GM12891 (cell line): Measurements from ENCODE around the gene TBR1.
A peak's percentile ranks its signal among the peaks of the same experiment; 100 is the strongest.

Experiments
- DNase-seq: peaks from one replicate; pipeline ENCODE4 v3.0.0; 2011; ENCODE audit warnings: low spot score; ENCODE audit not compliant: insufficient read length
- FAIRE-seq: peaks from 2 replicates; lab custom pipeline; 2011; peaks lifted over from hg19 to GRCh38; lab: Jason Lieb, UNC
- PAX5 ChIP-seq: IDR thresholded peaks from 2 replicates; pipeline ENCODE4 v1.6.1; 2011; ENCODE audit warnings: low read length, moderate library complexity, mild to moderate bottlenecking; ENCODE audit not compliant: insufficient read depth, severe bottlenecking
- POLR2A ChIP-seq: IDR thresholded peaks from 2 replicates; pipeline ENCODE4 v1.6.1; 2011; ENCODE audit warnings: low read depth, low read length, control low read depth
- POLR2AphosphoS5 ChIP-seq: IDR thresholded peaks from 2 replicates; pipeline ENCODE4 v1.6.1; 2011; ENCODE audit warnings: low read depth, low read length, control low read depth
- POU2F2 ChIP-seq: IDR thresholded peaks from 2 replicates; pipeline ENCODE4 v1.6.1; 2011; ENCODE audit warnings: low read depth, mild to moderate bottlenecking, control low read depth, low read length, moderate library complexity
- SPI1 ChIP-seq: IDR thresholded peaks from 2 replicates; pipeline ENCODE4 v1.6.1; 2011; ENCODE audit warnings: low read depth, low read length, control low read depth
- TAF1 ChIP-seq: IDR thresholded peaks from 2 replicates; pipeline ENCODE4 v1.6.1; 2011; ENCODE audit warnings: low read depth, low read length, control low read depth

Gene TBR1

DNA sequence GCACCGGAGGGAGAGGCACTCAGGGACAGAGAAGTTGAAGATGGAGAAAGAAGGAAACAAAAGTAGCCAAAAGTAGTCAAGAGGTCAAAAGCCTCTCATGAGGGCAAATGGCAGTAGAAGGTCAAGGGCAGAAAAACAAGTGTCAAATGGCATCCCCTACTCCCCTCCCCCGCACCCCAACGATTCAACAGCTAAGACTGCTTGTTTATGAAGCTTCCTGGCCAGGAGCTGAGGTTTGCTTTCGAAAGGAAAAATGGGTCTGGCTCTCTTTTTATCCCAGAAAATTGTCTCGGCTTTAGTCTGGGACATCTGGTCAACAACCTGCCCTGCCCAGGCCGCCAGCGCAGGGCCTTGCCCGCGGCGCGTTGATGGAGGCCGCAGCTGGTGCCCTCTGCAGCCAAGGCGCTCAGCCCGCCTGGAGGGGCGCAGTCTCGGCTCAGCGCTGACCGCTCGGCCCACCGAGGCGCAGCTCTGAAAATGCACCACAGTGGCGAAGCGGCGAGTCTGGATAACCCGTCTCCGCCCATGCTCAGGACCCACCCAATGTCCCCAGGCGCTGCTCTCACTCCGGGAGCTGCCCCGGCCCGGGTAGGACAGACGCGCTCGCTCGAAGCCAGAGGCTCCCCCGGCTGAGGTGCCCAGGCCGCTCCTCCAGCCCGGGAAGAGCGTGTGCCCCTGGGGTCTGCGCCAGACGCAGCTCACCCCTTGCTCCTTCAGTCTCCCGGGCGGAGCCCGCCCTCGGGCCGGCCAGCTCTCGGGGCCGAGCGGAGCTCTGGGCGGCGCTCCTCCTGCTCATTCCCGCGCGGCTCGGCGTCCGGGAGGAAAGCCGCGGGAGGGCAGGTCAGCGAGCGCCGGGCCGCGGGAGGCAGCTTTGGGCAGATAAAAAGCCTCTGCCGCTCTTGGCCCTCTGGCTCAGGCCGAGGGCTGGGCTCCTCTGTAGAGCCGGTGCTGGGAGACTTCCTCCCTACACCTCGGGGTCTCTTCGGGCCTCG lies 1.8 kb upstream of the TBR1 start:
- DNase-seq: no peak
- FAIRE-seq: no peak

DNA sequence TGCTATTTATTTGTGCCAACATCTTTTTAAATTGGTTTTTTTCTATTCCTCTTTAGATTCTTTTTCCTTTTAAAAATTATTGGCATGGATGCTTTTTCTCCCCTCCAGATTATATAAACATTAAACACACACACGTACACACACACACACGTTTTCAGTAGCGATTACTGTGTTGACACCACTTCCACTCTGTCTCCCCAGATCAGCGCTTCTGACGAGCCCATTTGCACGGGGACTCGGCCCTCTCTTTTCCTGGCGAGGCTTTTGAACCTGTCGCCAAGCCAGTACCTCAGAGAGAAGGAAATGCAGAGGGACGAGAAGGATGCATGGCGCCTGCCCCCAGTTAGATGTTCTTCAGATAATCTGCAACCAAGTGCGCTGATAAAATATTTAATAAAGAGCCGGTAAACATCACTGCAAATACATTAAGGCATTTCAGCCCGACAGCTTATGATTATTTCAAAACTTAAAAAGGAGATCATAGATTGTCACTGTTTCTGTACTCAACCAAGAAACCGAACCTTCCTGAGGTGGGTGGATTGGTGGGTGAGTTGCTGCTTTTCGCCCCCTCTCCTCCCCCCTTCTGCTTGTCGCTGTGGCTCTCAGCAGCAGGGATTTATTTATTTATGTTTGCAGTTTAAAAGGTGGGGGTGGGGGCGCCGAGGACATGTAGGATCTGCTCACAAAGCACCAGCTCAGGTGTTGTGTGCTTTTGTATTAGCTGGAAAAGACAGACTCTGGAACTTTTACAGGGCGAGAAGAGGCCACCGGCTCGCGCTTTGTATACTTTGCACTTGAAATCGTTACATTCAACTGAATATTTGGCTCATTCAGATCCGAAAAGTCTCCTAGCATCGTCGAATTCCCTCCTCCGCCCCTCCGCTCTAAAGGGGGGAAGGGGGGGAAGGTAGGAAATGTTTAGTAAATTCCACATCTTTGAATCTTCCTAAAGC lies 787 bp upstream of the TBR1 start:
- FAIRE-seq (no peak), DNase-seq (no peak)
- TF ChIP-seq SPI1 (no peak), PAX5 (no peak), POLR2A (no peak), TAF1 (no peak), POU2F2 (no peak), POLR2AphosphoS5 (no peak)

More for the DNA sequence above, 1.8 kb upstream of the TBR1 start:
- no peak for TF ChIP-seq POLR2A
- TF ChIP-seq POLR2AphosphoS5: no peak
- peak; percentile 31; the same call in 1 of the 2 replicates for TF ChIP-seq SPI1
- TF ChIP-seq PAX5: no peak

DNA sequence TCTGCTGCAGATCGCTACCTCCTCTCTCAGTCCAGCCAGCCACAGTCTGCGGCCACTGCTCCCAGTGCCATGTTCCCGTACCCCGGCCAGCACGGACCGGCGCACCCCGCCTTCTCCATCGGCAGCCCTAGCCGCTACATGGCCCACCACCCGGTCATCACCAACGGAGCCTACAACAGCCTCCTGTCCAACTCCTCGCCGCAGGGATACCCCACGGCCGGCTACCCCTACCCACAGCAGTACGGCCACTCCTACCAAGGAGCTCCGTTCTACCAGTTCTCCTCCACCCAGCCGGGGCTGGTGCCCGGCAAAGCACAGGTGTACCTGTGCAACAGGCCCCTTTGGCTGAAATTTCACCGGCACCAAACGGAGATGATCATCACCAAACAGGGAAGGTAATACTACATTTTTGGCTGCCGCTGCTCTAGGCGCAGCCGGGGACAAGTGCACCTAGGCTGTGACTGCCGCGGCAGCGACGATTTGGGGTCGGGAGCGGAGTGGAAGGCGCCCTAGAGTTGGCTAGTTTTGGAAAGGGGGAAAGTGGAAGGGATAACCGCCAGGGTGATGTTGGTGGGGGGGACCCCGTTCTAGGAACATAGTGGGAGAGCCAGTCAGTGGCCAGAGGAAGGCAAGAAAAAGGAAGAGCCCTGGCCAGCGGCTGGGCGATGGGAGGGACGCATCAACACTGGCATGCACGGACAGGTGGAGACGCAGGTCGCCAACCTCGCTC lies 776 bp downstream of the TBR1 start:
- no peak for DNase-seq
- FAIRE-seq: peak; percentile 40
- TF ChIP-seq POLR2A (no peak), SPI1 (no peak), POU2F2 (no peak), TAF1 (no peak), POLR2AphosphoS5 (no peak), PAX5 (no peak)

DNA sequence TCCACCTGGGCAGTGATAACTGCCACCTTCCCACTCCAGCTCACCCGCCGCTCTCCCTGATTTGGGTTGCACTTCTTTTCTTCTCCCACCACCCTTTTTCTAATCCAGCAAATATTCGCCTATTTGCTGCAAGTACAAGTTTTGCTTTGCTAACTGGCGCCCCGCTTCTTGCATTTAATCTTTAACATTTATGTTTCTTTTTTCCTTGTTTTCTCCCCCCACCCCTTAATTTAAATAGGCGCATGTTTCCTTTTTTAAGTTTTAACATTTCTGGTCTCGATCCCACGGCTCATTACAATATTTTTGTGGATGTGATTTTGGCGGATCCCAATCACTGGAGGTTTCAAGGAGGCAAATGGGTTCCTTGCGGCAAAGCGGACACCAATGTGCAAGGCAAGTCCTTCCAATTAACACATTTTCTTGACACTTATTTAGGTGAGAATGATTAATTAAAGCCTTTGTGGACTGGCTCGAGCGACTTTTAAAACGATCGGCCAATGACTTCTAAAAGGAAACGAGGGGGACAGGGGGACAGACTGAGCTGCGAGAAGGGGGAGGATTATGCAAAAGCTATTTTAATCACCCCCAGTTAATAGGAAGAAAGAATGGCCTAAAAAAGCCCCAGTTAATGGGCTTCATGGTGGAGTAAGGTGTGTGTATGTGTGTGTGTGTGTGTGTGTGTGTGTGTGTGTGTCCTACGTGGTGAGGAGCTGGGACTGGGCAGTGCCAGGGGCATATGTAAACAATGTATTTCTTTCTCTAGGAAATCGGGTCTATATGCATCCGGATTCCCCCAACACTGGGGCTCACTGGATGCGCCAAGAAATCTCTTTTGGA lies 1.6 kb downstream of the TBR1 start:
- DNase-seq (no peak), FAIRE-seq (no peak)
- TF ChIP-seq TAF1 (no peak), PAX5 (no peak), POU2F2 (no peak), POLR2AphosphoS5 (no peak)

DNA sequence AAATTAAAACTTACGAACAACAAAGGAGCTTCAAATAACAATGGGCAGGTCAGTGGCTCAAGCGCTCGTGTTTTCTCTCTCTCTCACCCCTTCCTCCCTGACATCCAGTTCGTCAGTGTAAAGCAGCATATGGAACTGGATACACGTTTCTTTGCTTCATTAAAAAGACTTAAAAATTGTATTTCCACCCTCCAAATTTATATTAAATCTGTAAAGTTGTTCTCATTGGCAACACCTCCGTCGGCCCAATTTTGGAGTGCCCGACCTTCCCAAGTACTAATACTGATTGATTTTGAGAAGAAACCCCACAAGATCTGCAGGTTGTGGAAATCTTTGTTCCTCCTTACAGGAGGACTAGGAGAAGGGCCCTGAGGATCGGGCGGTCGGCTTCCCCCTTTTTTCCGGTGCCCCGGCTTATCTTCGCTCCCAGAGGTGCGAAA lies 2.2 kb downstream of the TBR1 start:
- FAIRE-seq (no peak), DNase-seq (no peak)
- no peak for TF ChIP-seq SPI1
- TF ChIP-seq POU2F2: no peak
- TF ChIP-seq TAF1: no peak
- no peak for TF ChIP-seq POLR2AphosphoS5
- TF ChIP-seq PAX5: no peak
- TF ChIP-seq POLR2A: no peak

DNA sequence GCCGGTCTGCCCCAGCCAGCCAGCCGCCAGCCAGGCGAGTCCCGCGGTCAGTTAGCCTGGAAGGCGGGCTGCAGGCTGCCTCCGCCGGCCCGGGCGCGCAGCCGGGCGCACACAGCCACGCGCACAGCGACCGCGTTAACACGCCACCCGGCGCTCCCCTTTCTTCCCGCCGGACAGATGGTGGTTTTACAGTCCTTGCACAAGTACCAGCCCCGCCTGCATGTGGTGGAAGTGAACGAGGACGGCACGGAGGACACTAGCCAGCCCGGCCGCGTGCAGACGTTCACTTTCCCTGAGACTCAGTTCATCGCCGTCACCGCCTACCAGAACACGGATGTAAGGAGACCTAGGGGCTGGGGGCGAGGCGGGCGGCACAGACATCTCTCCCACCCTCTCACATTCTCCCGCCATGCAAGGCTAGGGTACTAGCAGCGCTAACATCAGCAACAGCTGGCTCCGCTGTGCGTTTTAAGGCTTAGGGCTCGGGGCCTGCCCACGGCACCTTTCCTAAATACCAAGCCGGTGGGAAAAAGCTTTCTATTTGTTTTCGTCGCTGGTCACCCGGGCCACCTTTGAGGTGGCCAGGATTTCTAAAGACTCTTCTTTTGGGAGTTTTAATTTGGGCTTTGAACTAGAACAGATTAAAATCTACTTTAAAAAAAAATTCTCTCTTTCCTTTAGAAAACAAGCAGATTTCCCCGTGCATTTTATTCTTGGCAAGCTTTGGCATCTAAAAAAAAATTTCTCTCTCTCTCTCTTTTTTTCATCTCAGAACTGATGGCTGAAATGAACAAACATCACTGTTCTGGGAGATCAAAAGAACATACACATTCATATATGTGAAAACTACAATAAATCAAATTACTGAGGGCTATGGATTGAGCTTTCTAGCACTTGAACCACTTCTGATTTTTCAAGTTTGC lies 2.9 kb downstream of the TBR1 start:
- FAIRE-seq: peak; percentile 58
- TF ChIP-seq TAF1 (no peak), POU2F2 (no peak), PAX5 (no peak), POLR2AphosphoS5 (no peak), POLR2A (no peak), SPI1 (no peak)
- DNase-seq: no peak

DNA sequence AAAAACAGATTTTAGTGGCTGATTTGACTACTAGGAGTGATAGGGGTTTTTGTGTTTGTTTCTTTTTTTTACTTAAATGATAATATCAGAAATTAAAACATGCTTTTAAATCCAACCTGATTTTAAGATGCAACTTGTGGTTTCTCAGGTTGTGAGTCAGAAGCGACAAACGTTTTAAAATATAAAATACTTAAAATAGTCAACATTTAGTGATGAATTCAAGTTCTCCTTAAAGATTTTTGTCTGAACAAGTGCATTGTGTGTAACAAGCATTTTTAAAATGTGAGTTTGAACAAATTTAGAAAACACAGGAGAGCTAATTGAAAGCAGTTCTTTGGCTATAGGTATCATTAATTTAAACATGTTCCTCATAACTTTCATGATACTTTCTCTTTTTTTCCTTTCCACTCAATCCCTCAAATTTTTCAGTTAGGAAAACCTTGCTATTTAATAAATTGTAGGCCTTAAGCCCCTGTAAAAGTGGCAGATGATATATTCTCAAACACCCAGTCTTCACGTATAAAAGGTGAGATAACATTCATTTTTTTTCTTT lies 3.6 kb downstream of the TBR1 start:
- TF ChIP-seq PAX5 (no peak), POLR2AphosphoS5 (no peak), TAF1 (no peak), POLR2A (no peak), POU2F2 (no peak), SPI1 (no peak)
- no peak for DNase-seq
- no peak for FAIRE-seq
